RCC 7860 (cell line): ENCODE data around the gene MPZL1.

Experiments used
- DNase-seq: peaks from one replicate; pipeline ENCODE4 v3.0.0-alpha.2; 2015; ENCODE audit warnings: low spot score
- FAIRE-seq: peaks from 2 replicates; lab custom pipeline; 2012; peaks lifted over from hg19 to GRCh38; lab: Jason Lieb, UNC

The MPZL1 gene

GRCh38 chr1:167695147-167695546 lies 26.6 kb upstream of the MPZL1 start:
- DNase-seq: no peak
- FAIRE-seq: no peak

GRCh38 chr1:167695756-167696561 lies 25.8 kb upstream of the MPZL1 start:
- no peak for FAIRE-seq

GRCh38 chr1:167697667-167698141 lies 24.1 kb upstream of the MPZL1 start:
- DNase-seq: no peak
- FAIRE-seq: no peak

More at GRCh38 chr1:167695756-167696561, 25.8 kb upstream of the MPZL1 start:
- DNase-seq: no peak

- no peak for FAIRE-seq
Observed at GRCh38 chr1:167698313-167698712, 23.5 kb upstream of the MPZL1 start.

GRCh38 chr1:167701510-167701909 lies 20.3 kb upstream of the MPZL1 start:
- FAIRE-seq (no peak), DNase-seq (no peak)

More at GRCh38 chr1:167698313-167698712, 23.5 kb upstream of the MPZL1 start:
- DNase-seq: no peak

GRCh38 chr1:167703557-167703956 lies 18.2 kb upstream of the MPZL1 start:
- FAIRE-seq: no peak
- no peak for DNase-seq

GRCh38 chr1:167704715-167705114 lies 17.1 kb upstream of the MPZL1 start:
- DNase-seq: no peak
- FAIRE-seq: no peak

GRCh38 chr1:167705250-167705649 lies 16.5 kb upstream of the MPZL1 start:
- DNase-seq (no peak), FAIRE-seq (no peak)

GRCh38 chr1:167706363-167706762 lies 15.4 kb upstream of the MPZL1 start:
- no peak for DNase-seq
- FAIRE-seq: no peak

- DNase-seq (no peak), FAIRE-seq (no peak)
Observed at GRCh38 chr1:167706931-167707877, 14.6 kb upstream of the MPZL1 start.

- no peak for DNase-seq
- no peak for FAIRE-seq
Observed at GRCh38 chr1:167707942-167708341, 13.8 kb upstream of the MPZL1 start.

- no peak for DNase-seq
- no peak for FAIRE-seq
Observed at GRCh38 chr1:167708940-167709389, 12.8 kb upstream of the MPZL1 start.

- DNase-seq: no peak
- no peak for FAIRE-seq
Observed at GRCh38 chr1:167710836-167711235, 10.9 kb upstream of the MPZL1 start.

- no peak for DNase-seq
- no peak for FAIRE-seq
Observed at GRCh38 chr1:167711797-167712196, 10.0 kb upstream of the MPZL1 start.

- no peak for DNase-seq
Observed at GRCh38 chr1:167713330-167714081, 8.3 kb upstream of the MPZL1 start.

GRCh38 chr1:167714098-167714438 lies 7.7 kb upstream of the MPZL1 start:
- peak; percentile 76 for DNase-seq
- no peak for FAIRE-seq

More at GRCh38 chr1:167713330-167714081, 8.3 kb upstream of the MPZL1 start:
- no peak for FAIRE-seq

- DNase-seq (peak; percentile 75), FAIRE-seq (no peak)
Observed at GRCh38 chr1:167714439-167715156, 7.2 kb upstream of the MPZL1 start.

- FAIRE-seq (peak; percentile 53), DNase-seq (peak; percentile 86)
Observed at GRCh38 chr1:167715157-167715999, 6.4 kb upstream of the MPZL1 start.

- no peak for FAIRE-seq
- DNase-seq: peak; percentile 6
Observed at GRCh38 chr1:167716000-167716271, 5.8 kb upstream of the MPZL1 start.
